ENCODE data around the gene ZNF804B.

DNA sequence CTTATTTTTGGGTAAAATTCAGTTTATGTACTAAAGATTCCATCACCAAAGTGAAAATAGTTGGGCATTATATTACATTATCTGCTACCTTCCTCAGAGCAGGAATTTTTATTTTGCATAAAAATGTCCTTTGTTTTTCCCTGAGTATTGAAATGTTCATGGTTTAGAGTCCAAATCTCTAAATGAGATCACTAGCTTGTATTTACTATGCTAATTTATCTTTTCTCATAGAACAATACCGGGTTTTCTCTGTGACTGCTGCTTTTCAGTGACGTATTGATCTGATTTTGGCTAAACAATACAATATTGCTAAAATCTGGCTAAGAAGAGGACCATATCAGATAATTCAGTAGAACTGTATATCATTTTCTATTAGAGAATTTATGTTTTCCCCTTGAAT, 125.6 kb downstream of the ZNF804B start:
- TF ChIP-seq E2F1 (CRISPR knock-in tag; IDR thresholded peaks at IDR 0.05) (no peak), JUNB (CRISPR knock-in tag; conservative IDR thresholded peaks at IDR 0.05) (no peak), MECOM (CRISPR knock-in tag; IDR thresholded peaks at IDR 0.05) (no peak), CTCF (IDR thresholded peaks at IDR 0.05 in 2 of 3, conservative IDR thresholded peaks at IDR 0.05 in 1 of 3; ENCODE audit: insufficient read depth in 2 of 3, low read depth in 1 of 3, low read length in 3 of 3) (no peak), FOXK1 (CRISPR knock-in tag; IDR thresholded peaks at IDR 0.05; ENCODE audit: borderline replicate concordance) (no peak), ATF1 (CRISPR knock-in tag; IDR thresholded peaks at IDR 0.05) (no peak), ATF1 (tag; IDR thresholded peaks at IDR 0.05) (no peak), E2F5 (CRISPR knock-in tag; IDR thresholded peaks at IDR 0.05) (no peak), E2F6 (IDR thresholded peaks at IDR 0.05; ENCODE audit: borderline replicate concordance in 1 of 2, extremely low read depth in 1 of 2, insufficient read depth in 1 of 2, insufficient read length in 1 of 2, low read depth in 1 of 2, low read length in 1 of 2, poor library complexity in 1 of 2, severe bottlenecking in 1 of 2) (no peak), CEBPB (tag; IDR thresholded peaks at IDR 0.05) (no peak), MLX (CRISPR knock-in tag; conservative IDR thresholded peaks at IDR 0.05) (no peak), UBTF (IDR thresholded peaks at IDR 0.05; ENCODE audit: borderline replicate concordance in 1 of 2, low read depth in 2 of 2, low read length in 2 of 2) (no peak)
- TF ChIP-seq, protein P1, sequence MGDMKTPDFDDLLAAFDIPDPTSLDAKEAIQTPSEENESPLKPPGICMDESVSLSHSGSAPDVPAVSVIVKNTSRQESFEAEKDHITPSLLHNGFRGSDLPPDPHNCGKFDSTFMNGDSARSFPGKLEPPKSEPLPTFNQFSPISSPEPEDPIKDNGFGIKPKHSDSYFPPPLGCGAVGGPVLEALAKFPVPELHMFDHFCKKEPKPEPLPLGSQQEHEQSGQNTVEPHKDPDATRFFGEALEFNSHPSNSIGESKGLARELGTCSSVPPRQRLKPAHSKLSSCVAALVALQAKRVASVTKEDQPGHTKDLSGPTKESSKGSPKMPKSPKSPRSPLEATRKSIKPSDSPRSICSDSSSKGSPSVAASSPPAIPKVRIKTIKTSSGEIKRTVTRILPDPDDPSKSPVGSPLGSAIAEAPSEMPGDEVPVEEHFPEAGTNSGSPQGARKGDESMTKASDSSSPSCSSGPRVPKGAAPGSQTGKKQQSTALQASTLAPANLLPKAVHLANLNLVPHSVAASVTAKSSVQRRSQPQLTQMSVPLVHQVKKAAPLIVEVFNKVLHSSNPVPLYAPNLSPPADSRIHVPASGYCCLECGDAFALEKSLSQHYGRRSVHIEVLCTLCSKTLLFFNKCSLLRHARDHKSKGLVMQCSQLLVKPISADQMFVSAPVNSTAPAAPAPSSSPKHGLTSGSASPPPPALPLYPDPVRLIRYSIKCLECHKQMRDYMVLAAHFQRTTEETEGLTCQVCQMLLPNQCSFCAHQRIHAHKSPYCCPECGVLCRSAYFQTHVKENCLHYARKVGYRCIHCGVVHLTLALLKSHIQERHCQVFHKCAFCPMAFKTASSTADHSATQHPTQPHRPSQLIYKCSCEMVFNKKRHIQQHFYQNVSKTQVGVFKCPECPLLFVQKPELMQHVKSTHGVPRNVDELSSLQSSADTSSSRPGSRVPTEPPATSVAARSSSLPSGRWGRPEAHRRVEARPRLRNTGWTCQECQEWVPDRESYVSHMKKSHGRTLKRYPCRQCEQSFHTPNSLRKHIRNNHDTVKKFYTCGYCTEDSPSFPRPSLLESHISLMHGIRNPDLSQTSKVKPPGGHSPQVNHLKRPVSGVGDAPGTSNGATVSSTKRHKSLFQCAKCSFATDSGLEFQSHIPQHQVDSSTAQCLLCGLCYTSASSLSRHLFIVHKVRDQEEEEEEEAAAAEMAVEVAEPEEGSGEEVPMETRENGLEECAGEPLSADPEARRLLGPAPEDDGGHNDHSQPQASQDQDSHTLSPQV (IDR thresholded peaks at IDR 0.05) = no peak
- TF ChIP-seq, protein P2, sequence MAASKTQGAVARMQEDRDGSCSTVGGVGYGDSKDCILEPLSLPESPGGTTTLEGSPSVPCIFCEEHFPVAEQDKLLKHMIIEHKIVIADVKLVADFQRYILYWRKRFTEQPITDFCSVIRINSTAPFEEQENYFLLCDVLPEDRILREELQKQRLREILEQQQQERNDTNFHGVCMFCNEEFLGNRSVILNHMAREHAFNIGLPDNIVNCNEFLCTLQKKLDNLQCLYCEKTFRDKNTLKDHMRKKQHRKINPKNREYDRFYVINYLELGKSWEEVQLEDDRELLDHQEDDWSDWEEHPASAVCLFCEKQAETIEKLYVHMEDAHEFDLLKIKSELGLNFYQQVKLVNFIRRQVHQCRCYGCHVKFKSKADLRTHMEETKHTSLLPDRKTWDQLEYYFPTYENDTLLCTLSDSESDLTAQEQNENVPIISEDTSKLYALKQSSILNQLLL (CRISPR knock-in tag; IDR thresholded peaks at IDR 0.05; ENCODE audit: borderline replicate concordance) = no peak
- TF ChIP-seq, protein P3, sequence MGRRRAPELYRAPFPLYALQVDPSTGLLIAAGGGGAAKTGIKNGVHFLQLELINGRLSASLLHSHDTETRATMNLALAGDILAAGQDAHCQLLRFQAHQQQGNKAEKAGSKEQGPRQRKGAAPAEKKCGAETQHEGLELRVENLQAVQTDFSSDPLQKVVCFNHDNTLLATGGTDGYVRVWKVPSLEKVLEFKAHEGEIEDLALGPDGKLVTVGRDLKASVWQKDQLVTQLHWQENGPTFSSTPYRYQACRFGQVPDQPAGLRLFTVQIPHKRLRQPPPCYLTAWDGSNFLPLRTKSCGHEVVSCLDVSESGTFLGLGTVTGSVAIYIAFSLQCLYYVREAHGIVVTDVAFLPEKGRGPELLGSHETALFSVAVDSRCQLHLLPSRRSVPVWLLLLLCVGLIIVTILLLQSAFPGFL (CRISPR knock-in tag; IDR thresholded peaks at IDR 0.05) = no peak

Data from K562 (cell line).